Measurements from ENCODE around the gene URGCP. TPM values are rescaled to one million over a fixed set of nuclear protein-coding genes. Genes with fewer than 3 reads are reported as not detected.

URGCP gene
- total and polyA plus RNA-seq, 2 of the 4 experiments (the other 2 are of a cell fraction), result 22.0 to 25.5 TPM

GRCh38 chr7:43873300-43873699, 33.1 kb downstream of the URGCP start:
- peak overlapping the region; percentile 69 for H3K56ac ChIP-seq (ENCODE audit: extremely low read depth, insufficient read depth, low read length)
- peak overlapping the region; percentile 84 for H4K91ac ChIP-seq (ENCODE audit: insufficient read depth, low read depth, low read length)
- intact Hi-C loops (cut with micrococcal nuclease), result loop anchor here (2.0 to 5.0 kb wide), 2 partner anchors 32 to 79 kb away; no protein-coding TSS in a partner anchor
- TF ChIP-seq FOS (IDR thresholded peaks at IDR 0.05; ENCODE audit: low read depth, low read length) (peak; percentile 52; the same call in 1 of the 2 replicates), MAZ (IDR thresholded peaks at IDR 0.05; ENCODE audit: borderline replicate concordance, low read depth, low read length) (peak; percentile 40; the same call in 1 of the 2 replicates), RAD21 (IDR thresholded peaks at IDR 0.05; ENCODE audit: low read length) (no peak), CEBPB (IDR thresholded peaks at IDR 0.05; ENCODE audit: low read depth, low read length) (0 out of 2 replicates have a peak, but pooled peaks have one; percentile 20), POLR2A (IDR thresholded peaks at IDR 0.05; ENCODE audit: low read depth, low read length) (peak; percentile 29; the same call in 1 of the 2 replicates)
- peak overlapping the region; percentile 77 for H2AK9ac ChIP-seq (replicated peaks; ENCODE audit: low read depth, low read length, poor library complexity)
- H2BK5ac ChIP-seq (ENCODE audit: low read depth, low read length, poor library complexity, severe bottlenecking), result peak overlapping the region; percentile 93
- H3K23ac ChIP-seq (ENCODE audit: low read depth, low read length), result peak overlapping the region; percentile 72; the same call in 1 of the 2 replicates
- peak overlapping the region; percentile 78 for H3K4ac ChIP-seq (ENCODE audit: low read depth, low read length)
- ATAC-seq (ENCODE audit: low read depth) (0 out of 2 replicates have a peak, but pooled peaks have one; percentile 0), DNase-seq (peak; percentile 87)
- H4K8ac ChIP-seq (ENCODE audit: low read depth in 2 of 2, low read length in 2 of 2), result peak overlapping the region; percentile 41 to 85; a peak in 3 of 4 replicates
- H3K4me1 ChIP-seq (ENCODE audit: control insufficient read depth, insufficient read depth, low read length), result peaks cover 24% of the 10 kb centered on the region
- dilution Hi-C loops (cut with HindIII; ENCODE audit: low sequenced_read_pairs, unreplicated experiment), result no loop called here
- peak overlapping the region; percentile 36; the same call in 1 of the 2 replicates for H3K18ac ChIP-seq (ENCODE audit: low read depth, low read length)
- H4K20me1 ChIP-seq (ENCODE audit: insufficient read depth, low read length), result no peaks in the 10 kb centered on the region
- peaks cover 22 to 72% of the 10 kb centered on the region in 2 experiments for H3K79me1 ChIP-seq (ENCODE audit: low read depth in 1 of 2, low read length in 2 of 2)
- H3K9me1 ChIP-seq (ENCODE audit: insufficient read depth, low read length), result peaks cover 34% of the 10 kb centered on the region
- H2BK120ac ChIP-seq (ENCODE audit: low read depth, low read length), result peak overlapping the region; percentile 87
- peak overlapping the region; percentile 72 for H3K14ac ChIP-seq (replicated peaks; ENCODE audit: low read depth, low read length)
- peak overlapping the region; percentile 79 for H3K27ac ChIP-seq (ENCODE audit: insufficient read depth, low read length)
- H3K4me3 ChIP-seq (ENCODE audit: insufficient read depth, low read depth, low read length), result no peak overlapping the region
- H2AK5ac ChIP-seq (ENCODE audit: low read depth, low read length), result peak overlapping the region; percentile 91
- no peaks in the 10 kb centered on the region for H3K27me3 ChIP-seq (ENCODE audit: control insufficient read depth, insufficient read depth, low read length)
- BruUV-seq (replicated peaks), result no TSS peak
- no peak overlapping the region for H3K9ac ChIP-seq (ENCODE audit: low read depth, low read length)
- POLR2A ChIA-PET (ENCODE audit: unreplicated experiment), result no interaction called here
- H3K36me3 ChIP-seq (ENCODE audit: control insufficient read depth, insufficient read depth, low read length), result peaks cover 28% of the 10 kb centered on the region
- peak overlapping the region; percentile 21; the same call in 1 of the 2 replicates for H4K5ac ChIP-seq (ENCODE audit: low read depth, low read length)
- H2BK20ac ChIP-seq (ENCODE audit: low read depth, low read length), result peak overlapping the region; percentile 88
- in situ Hi-C loops (cut with MboI; ENCODE audit: low sequenced_read_pairs), result no loop called here
- H3K9me3 ChIP-seq (ENCODE audit: control insufficient read depth, insufficient read depth, low read length), result no peaks in the 10 kb centered on the region
- H2BK15ac ChIP-seq (ENCODE audit: low read depth, low read length), result peak overlapping the region; percentile 85; the same call in 2 of the 3 replicates
- 90% methylated on average over 2 of the region's 5 CpGs; no CpG with 5 or more reads in 1 of the 2 experiments for WGBS, 2 experiments (ENCODE audit: extremely low coverage in 2 of 2, insufficient read length in 1 of 2)
- H3K4me2 ChIP-seq (ENCODE audit: low read depth, low read length), result peak overlapping the region; percentile 11; the same call in 1 of the 2 replicates
- H2AFZ ChIP-seq (replicated peaks; ENCODE audit: low read length, poor library complexity), result peak overlapping the region; percentile 70
- CTCF ChIA-PET, result interaction anchor here (0.6 kb wide), 1 partner anchor 77 kb away, joined by 3 read pairs; no protein-coding TSS in a partner anchor
